IPS-15b (cell line): ENCODE results near the gene UGT1A5.

Experiments used
- H3K27me3 ChIP-seq: one replicate; pipeline ENCODE4 v1.6.1; 2013; ENCODE audit warnings: low read length; ENCODE audit not compliant: control insufficient read depth, insufficient read depth
- H3K36me3 ChIP-seq: one replicate; pipeline ENCODE4 v1.6.1; 2013; ENCODE audit warnings: low read length; ENCODE audit not compliant: control insufficient read depth, insufficient read depth
- H3K4me1 ChIP-seq: one replicate; pipeline ENCODE4 v1.6.1; 2013; ENCODE audit warnings: mild to moderate bottlenecking, low read length; ENCODE audit not compliant: control insufficient read depth, insufficient read depth
- H3K4me3 ChIP-seq: one replicate; pipeline ENCODE4 v1.5.1; 2013; ENCODE audit warnings: low read depth, low read length
- H3K9ac ChIP-seq: one replicate; pipeline ENCODE4 v1.6.1; 2013; ENCODE audit warnings: low read depth, mild to moderate bottlenecking, low read length
- H3K9me3 ChIP-seq: one replicate; pipeline ENCODE4 v1.6.1; 2013; ENCODE audit warnings: mild to moderate bottlenecking, low read length; ENCODE audit not compliant: control insufficient read depth, insufficient read depth

The UGT1A5 gene

GRCh38 chr2:233793465-233794127, 80.9 kb downstream of the UGT1A5 start:
- Histone ChIP-seq H3K4me3 (no peak overlapping the region), H3K36me3 (no peaks in the 10 kb centered on the region), H3K9me3 (no peaks in the 10 kb centered on the region), H3K4me1 (no peaks in the 10 kb centered on the region), H3K9ac (no peak overlapping the region), H3K27me3 (no peaks in the 10 kb centered on the region)

- H3K36me3 ChIP-seq = no peaks in the 10 kb centered on the region
- H3K9me3 ChIP-seq = no peaks in the 10 kb centered on the region
- H3K27me3 ChIP-seq = no peaks in the 10 kb centered on the region
- H3K4me3 ChIP-seq = no peak overlapping the region
- H3K4me1 ChIP-seq = no peaks in the 10 kb centered on the region
- no peak overlapping the region for H3K9ac ChIP-seq
Measured at GRCh38 chr2:233794128-233794658, 81.5 kb downstream of the UGT1A5 start.

- H3K4me3 ChIP-seq = no peak overlapping the region
Measured at GRCh38 chr2:233795735-233796171, 83.0 kb downstream of the UGT1A5 start.

GRCh38 chr2:233796254-233796653, 83.5 kb downstream of the UGT1A5 start:
- Histone ChIP-seq H3K4me1 (no peaks in the 10 kb centered on the region), H3K9ac (no peak overlapping the region), H3K27me3 (no peaks in the 10 kb centered on the region), H3K36me3 (no peaks in the 10 kb centered on the region), H3K4me3 (no peak overlapping the region), H3K9me3 (no peaks in the 10 kb centered on the region)

More at GRCh38 chr2:233795735-233796171, 83.0 kb downstream of the UGT1A5 start:
- no peaks in the 10 kb centered on the region for H3K4me1 ChIP-seq
- no peaks in the 10 kb centered on the region for H3K36me3 ChIP-seq
- no peak overlapping the region for H3K9ac ChIP-seq
- no peaks in the 10 kb centered on the region for H3K27me3 ChIP-seq
- no peaks in the 10 kb centered on the region for H3K9me3 ChIP-seq

GRCh38 chr2:233798335-233799086, 85.8 kb downstream of the UGT1A5 start:
- no peaks in the 10 kb centered on the region for H3K27me3 ChIP-seq
- H3K9ac ChIP-seq = no peak overlapping the region
- no peak overlapping the region for H3K4me3 ChIP-seq
- H3K9me3 ChIP-seq = no peaks in the 10 kb centered on the region
- no peaks in the 10 kb centered on the region for H3K36me3 ChIP-seq
- H3K4me1 ChIP-seq = no peaks in the 10 kb centered on the region

GRCh38 chr2:233799087-233799665, 86.5 kb downstream of the UGT1A5 start:
- no peaks in the 10 kb centered on the region for H3K36me3 ChIP-seq
- no peaks in the 10 kb centered on the region for H3K27me3 ChIP-seq
- no peaks in the 10 kb centered on the region for H3K4me1 ChIP-seq
- no peak overlapping the region for H3K4me3 ChIP-seq
- H3K9me3 ChIP-seq = no peaks in the 10 kb centered on the region
- H3K9ac ChIP-seq = no peak overlapping the region

- no peaks in the 10 kb centered on the region for H3K27me3 ChIP-seq
- H3K9ac ChIP-seq = no peak overlapping the region
- no peak overlapping the region for H3K4me3 ChIP-seq
- H3K36me3 ChIP-seq = no peaks in the 10 kb centered on the region
- H3K4me1 ChIP-seq = no peaks in the 10 kb centered on the region
- H3K9me3 ChIP-seq = no peaks in the 10 kb centered on the region
Measured at GRCh38 chr2:233799716-233800115, 87.0 kb downstream of the UGT1A5 start.

GRCh38 chr2:233800208-233800607, 87.5 kb downstream of the UGT1A5 start:
- no peaks in the 10 kb centered on the region for H3K36me3 ChIP-seq
- no peak overlapping the region for H3K9ac ChIP-seq
- H3K27me3 ChIP-seq = no peaks in the 10 kb centered on the region
- no peaks in the 10 kb centered on the region for H3K4me1 ChIP-seq
- no peak overlapping the region for H3K4me3 ChIP-seq
- no peaks in the 10 kb centered on the region for H3K9me3 ChIP-seq

- no peaks in the 10 kb centered on the region for H3K36me3 ChIP-seq
- no peak overlapping the region for H3K4me3 ChIP-seq
- no peak overlapping the region for H3K9ac ChIP-seq
- H3K4me1 ChIP-seq = no peaks in the 10 kb centered on the region
- no peaks in the 10 kb centered on the region for H3K27me3 ChIP-seq
- no peaks in the 10 kb centered on the region for H3K9me3 ChIP-seq
Measured at GRCh38 chr2:233801357-233802131, 88.8 kb downstream of the UGT1A5 start.

- H3K9ac ChIP-seq = no peak overlapping the region
- no peaks in the 10 kb centered on the region for H3K27me3 ChIP-seq
- H3K4me3 ChIP-seq = no peak overlapping the region
- H3K9me3 ChIP-seq = no peaks in the 10 kb centered on the region
- no peaks in the 10 kb centered on the region for H3K36me3 ChIP-seq
- H3K4me1 ChIP-seq = no peaks in the 10 kb centered on the region
Measured at GRCh38 chr2:233802132-233802815, 89.6 kb downstream of the UGT1A5 start.
